SIG-M5 treated with dmso at 0.1 percent for 504 hours (cell line): ENCODE measurements around the gene ACOT12.

Experiments used
- DNase-seq: peaks from one replicate; lab custom pipeline; 2025; ENCODE audit not compliant: unreplicated experiment; lab: John Stamatoyannopoulos, UW

Gene ACOT12

GRCh38 chr5:81400375-81400774 is 6.4 kb upstream of the ACOT12 start:
- peak; percentile 44 for DNase-seq

- DNase-seq = no peak
Observed at GRCh38 chr5:81398741-81399140, 4.8 kb upstream of the ACOT12 start.

- DNase-seq = no peak
Observed at GRCh38 chr5:81397176-81397575, 3.2 kb upstream of the ACOT12 start.

- DNase-seq = no peak
Observed at GRCh38 chr5:81395262-81395661, 1.3 kb upstream of the ACOT12 start.

GRCh38 chr5:81393430-81393782 is 528 bp downstream of the ACOT12 start:
- DNase-seq = no peak

GRCh38 chr5:81389025-81389424 is 4.9 kb downstream of the ACOT12 start:
- no peak for DNase-seq

GRCh38 chr5:81388169-81388568 is 5.8 kb downstream of the ACOT12 start:
- no peak for DNase-seq

- DNase-seq = no peak
Observed at GRCh38 chr5:81383867-81384266, 10.1 kb downstream of the ACOT12 start.

- no peak for DNase-seq
Observed at GRCh38 chr5:81371354-81371876, 22.5 kb downstream of the ACOT12 start.

GRCh38 chr5:81370912-81371311 is 23.0 kb downstream of the ACOT12 start:
- no peak for DNase-seq

- no peak for DNase-seq
Observed at GRCh38 chr5:81365541-81365940, 28.4 kb downstream of the ACOT12 start.

- DNase-seq = peak; percentile 34
Observed at GRCh38 chr5:81363093-81363871, 30.7 kb downstream of the ACOT12 start.

- DNase-seq = no peak
Observed at GRCh38 chr5:81361600-81361999, 32.3 kb downstream of the ACOT12 start.

- no peak for DNase-seq
Observed at GRCh38 chr5:81360640-81361039, 33.3 kb downstream of the ACOT12 start.

GRCh38 chr5:81359881-81360280 is 34.1 kb downstream of the ACOT12 start:
- DNase-seq = no peak

- DNase-seq = no peak
Observed at GRCh38 chr5:81359108-81359507, 34.8 kb downstream of the ACOT12 start.

GRCh38 chr5:81355291-81356251 is 38.4 kb downstream of the ACOT12 start:
- no peak for DNase-seq

- no peak for DNase-seq
Observed at GRCh38 chr5:81354093-81354492, 39.8 kb downstream of the ACOT12 start.

- no peak for DNase-seq
Observed at GRCh38 chr5:81353189-81353588, 40.7 kb downstream of the ACOT12 start.

GRCh38 chr5:81350507-81350906 is 43.4 kb downstream of the ACOT12 start:
- no peak for DNase-seq

GRCh38 chr5:81349161-81349560 is 44.8 kb downstream of the ACOT12 start:
- DNase-seq = no peak
